H9 (cell line): ENCODE data around the gene HNRNPK. TPM values are rescaled to one million over a fixed set of nuclear protein-coding genes. Genes with fewer than 3 reads are reported as not detected.

Source experiments
- DNase-seq: peaks from one replicate; pipeline ENCODE4 v3.0.0-alpha.2; 2017
- H2AFZ ChIP-seq: one replicate; pipeline ENCODE4 v1.6.1; 2013; ENCODE audit warnings: mild to moderate bottlenecking, low read length, control low read depth, moderate library complexity
- H2AK5ac ChIP-seq: 2 replicates; pipeline ENCODE4 v1.6.1; 2013; ENCODE audit warnings: low read length, control low read depth, mixed read lengths; ENCODE audit not compliant: insufficient read length
- H2BK120ac ChIP-seq: one replicate; pipeline ENCODE4 v1.6.1; 2013; ENCODE audit warnings: low read depth, mild to moderate bottlenecking, low read length, control low read depth, inconsistent platforms; ENCODE audit not compliant: poor library complexity, severe bottlenecking
- H2BK12ac ChIP-seq: 2 replicates; pipeline ENCODE4 v1.6.1; 2013; ENCODE audit warnings: low read length, control low read depth, mixed read lengths, low read depth; ENCODE audit not compliant: insufficient read length
- H2BK15ac ChIP-seq: 2 replicates; pipeline ENCODE4 v1.6.1; 2013; ENCODE audit warnings: low read depth, low read length, control low read depth
- H2BK20ac ChIP-seq: one replicate; pipeline ENCODE4 v1.6.1; 2013; ENCODE audit warnings: low read depth, mild to moderate bottlenecking, low read length, control low read depth, inconsistent platforms; ENCODE audit not compliant: poor library complexity, severe bottlenecking
- H2BK5ac ChIP-seq: 2 replicates; pipeline ENCODE4 v1.6.1; 2013; ENCODE audit warnings: low read length, control low read depth, mixed read lengths; ENCODE audit not compliant: insufficient read length
- H3K14ac ChIP-seq: 2 replicates; pipeline ENCODE4 v1.6.1; 2013; ENCODE audit warnings: low read length, control low read depth; ENCODE audit not compliant: insufficient read depth
- H3K18ac ChIP-seq: 2 replicates; pipeline ENCODE4 v1.6.1; 2013; ENCODE audit warnings: low read depth, mild to moderate bottlenecking, mixed read lengths, low read length, control low read depth; ENCODE audit not compliant: insufficient read length
- H3K23ac ChIP-seq: 2 replicates; pipeline ENCODE4 v1.6.1; 2013; ENCODE audit warnings: low read length, control low read depth, mixed read lengths, low read depth; ENCODE audit not compliant: insufficient read length
- H3K23me2 ChIP-seq: 2 replicates; pipeline ENCODE4 v1.6.1; 2013; ENCODE audit warnings: low read depth, mild to moderate bottlenecking, mixed read lengths, low read length, control low read depth; ENCODE audit not compliant: insufficient read length, poor library complexity, severe bottlenecking
- H3K27ac ChIP-seq: 2 replicates; pipeline ENCODE4 v1.5.1; 2013; ENCODE audit warnings: low read length, control low read depth, mixed read lengths, low read depth; ENCODE audit not compliant: insufficient read length
- H3K27me3 ChIP-seq: 2 replicates; pipeline ENCODE4 v1.6.1; 2013; ENCODE audit warnings: low read length, control low read depth, inconsistent platforms; ENCODE audit not compliant: insufficient read depth
- H3K4ac ChIP-seq: 2 replicates; pipeline ENCODE4 v1.6.1; 2013; ENCODE audit warnings: low read depth, mild to moderate bottlenecking, control low read depth, inconsistent platforms, low read length, moderate library complexity
- H3K4me1 ChIP-seq: 2 replicates; pipeline ENCODE4 v1.6.1; 2013; ENCODE audit warnings: low read length, control low read depth, inconsistent platforms; ENCODE audit not compliant: insufficient read depth
- H3K4me2 ChIP-seq: 2 replicates; pipeline ENCODE4 v1.6.1; 2013; ENCODE audit warnings: low read length, control low read depth, mixed read lengths; ENCODE audit not compliant: insufficient read length, insufficient read depth
- H3K56ac ChIP-seq: 2 replicates; pipeline ENCODE4 v1.6.1; 2013; ENCODE audit warnings: low read depth, mild to moderate bottlenecking, mixed read lengths, low read length, control low read depth; ENCODE audit not compliant: insufficient read length
- H3K79me1 ChIP-seq: 2 replicates; pipeline ENCODE4 v1.6.1; 2013; ENCODE audit warnings: low read depth, mild to moderate bottlenecking, moderate library complexity, low read length, control low read depth, inconsistent platforms; ENCODE audit not compliant: insufficient read depth, poor library complexity, severe bottlenecking
- H3K79me2 ChIP-seq: 2 replicates; pipeline ENCODE4 v1.6.1; 2013; ENCODE audit warnings: low read length, control low read depth, inconsistent platforms; ENCODE audit not compliant: insufficient read depth
- H3K9ac ChIP-seq: 2 replicates; pipeline ENCODE4 v1.6.1; 2013; ENCODE audit warnings: low read length, control low read depth, mixed read lengths; ENCODE audit not compliant: insufficient read length; ENCODE audit errors: extremely low read depth
- H3K9me3 ChIP-seq: one replicate; pipeline ENCODE4 v1.6.1; 2013; ENCODE audit warnings: low read depth, low read length, inconsistent platforms; ENCODE audit not compliant: control insufficient read depth
- H3T11ph ChIP-seq: one replicate; pipeline ENCODE4 v1.6.1; 2013; ENCODE audit warnings: mild to moderate bottlenecking, low read length, control low read depth, inconsistent platforms
- H4K20me1 ChIP-seq: one replicate; pipeline ENCODE4 v1.6.1; 2013; ENCODE audit not compliant: control insufficient read depth, insufficient read length, insufficient read depth
- H4K5ac ChIP-seq: 2 replicates; pipeline ENCODE4 v1.6.1; 2013; ENCODE audit warnings: low read depth, mild to moderate bottlenecking, mixed read lengths, low read length, control low read depth; ENCODE audit not compliant: insufficient read length
- H4K8ac ChIP-seq: replicated peaks from 2 replicates; pipeline ENCODE4 v1.6.1; 2013; ENCODE audit warnings: low read length, control low read depth, mixed read lengths, low read depth; ENCODE audit not compliant: insufficient read length
- H4K91ac ChIP-seq: 2 replicates; pipeline ENCODE4 v1.6.1; 2013; ENCODE audit warnings: low read depth, mild to moderate bottlenecking, moderate library complexity, mixed read lengths, low read length, control low read depth; ENCODE audit not compliant: insufficient read length
- H3K27ac Mint-ChIP-seq, 3 experiments: 2 replicates in 2 of 3; 3 replicates in 1 of 3; pipeline ENCODE4 v1.8.0; 2020 to 2021; ENCODE audit warnings: mixed read lengths in 3 of 3, mild to moderate bottlenecking in 1 of 3, moderate library complexity in 1 of 3
- H3K27me3 Mint-ChIP-seq: 2 replicates; pipeline ENCODE4 v1.8.0; 2021; ENCODE audit warnings: low read depth, mild to moderate bottlenecking, moderate library complexity, mixed read lengths
- H3K36me3 Mint-ChIP-seq, 3 experiments: 2 replicates in 2 of 3; 3 replicates in 1 of 3; pipeline ENCODE4 v1.8.0; 2020 to 2021; ENCODE audit warnings: low read depth in 3 of 3, mixed read lengths in 3 of 3; ENCODE audit not compliant: insufficient read depth in 1 of 3
- H3K4me1 Mint-ChIP-seq, 2 experiments: 2 replicates each; pipeline ENCODE4 v1.8.0; 2020; ENCODE audit warnings: mixed read lengths in 2 of 2
- H3K4me3 Mint-ChIP-seq, 2 experiments: 2 replicates in 1 of 2; 3 replicates in 1 of 2; pipeline ENCODE4 v1.8.0; 2020 to 2021; ENCODE audit warnings: mild to moderate bottlenecking in 2 of 2, mixed read lengths in 2 of 2, moderate library complexity in 1 of 2
- H3K9me3 Mint-ChIP-seq, 2 experiments: 2 replicates in 1 of 2; 3 replicates in 1 of 2; pipeline ENCODE4 v1.8.0; 2020; ENCODE audit warnings: mild to moderate bottlenecking in 2 of 2, mixed read lengths in 2 of 2, moderate library complexity in 1 of 2
- CTCF ChIP-seq: fragments of 200-600 bp; sonication (generic); conservative IDR thresholded peaks from 3 replicates; pipeline ENCODE4 v1.8.0; 2021; ENCODE audit warnings: antibody characterized with exemption, mild to moderate bottlenecking
- WGBS: extraction: QIAGEN DNeasy Blood & Tissue Kit; methylation state at CpG from one replicate; pipeline ENCODE4 v1.1.7; 2013; ENCODE audit warnings: missing lambda C conversion rate, low lambda C conversion rate, mixed read lengths; ENCODE audit not compliant: insufficient read length; ENCODE audit errors: extremely low coverage; 5-methylcytosine and 5-hydroxymethylcytosine counted together
- total RNA-seq: library from RNA; stranded (reverse); gene quantifications from 2 replicates; pipeline ENCODE4 v1.2.1, GENCODE V29; 2021

The HNRNPK gene
- total RNA-seq, 1 experiment from 2014 or later = 790 TPM

- Histone ChIP-seq H3K9ac (no peak overlapping the region), H4K8ac (no peak overlapping the region), H2AFZ (no peak overlapping the region), H3K79me1 (peaks cover 4% of the 10 kb centered on the region), H4K91ac (no peak overlapping the region), H2BK20ac (no peak overlapping the region), H4K5ac (no peak overlapping the region), H4K20me1 (no peaks in the 10 kb centered on the region), H3K4me1 (no peaks in the 10 kb centered on the region), H3K27me3 (no peaks in the 10 kb centered on the region), H3K18ac (no peak overlapping the region), H3T11ph (no peak overlapping the region), H3K14ac (no peak overlapping the region), H3K23me2 (no peaks in the 10 kb centered on the region), H3K9me3 (no peaks in the 10 kb centered on the region), H3K27ac (no peak overlapping the region), H2AK5ac (no peak overlapping the region), H2BK5ac (no peak overlapping the region), H3K56ac (no peak overlapping the region), H2BK12ac (no peak overlapping the region), H3K23ac (no peak overlapping the region), H3K4me2 (no peak overlapping the region), H2BK15ac (no peak overlapping the region), H3K4ac (no peak overlapping the region), H3K79me2 (peaks cover 11% of the 10 kb centered on the region; the same call in 1 of the 2 replicates), H2BK120ac (no peak overlapping the region)
- Mint-ChIP-seq H3K4me3 (no peak overlapping the region; a peak in 1 of 5 replicates), H3K27ac (peak overlapping the region in 1 of 3 experiments; percentile 76; a peak in 2 of 7 replicates), H3K9me3 (no peaks in the 10 kb centered on the region), H3K36me3 (peaks cover 14 to 31% (median 23%) of the 10 kb centered on the region in 3 experiments), H3K27me3 (no peaks in the 10 kb centered on the region), H3K4me1 (peaks cover 17 to 18% of the 10 kb centered on the region in 2 experiments)
- TF ChIP-seq CTCF = no peak
- no peak for DNase-seq
- no CpG with 5 or more reads among the region's 1 CpG for WGBS
Measured at GRCh38 chr9:83987402-83987791, 7.4 kb upstream of the HNRNPK start.
